ENCODE results near the gene STK32B. TPM values are rescaled to one million over a fixed set of nuclear protein-coding genes. Genes with fewer than 3 reads are reported as not detected.

STK32B gene
- polyA plus RNA-seq, 6 donors from 2014 or later: 0.27 to 4.7 (median 1.2) TPM; not detected in 2

DNA sequence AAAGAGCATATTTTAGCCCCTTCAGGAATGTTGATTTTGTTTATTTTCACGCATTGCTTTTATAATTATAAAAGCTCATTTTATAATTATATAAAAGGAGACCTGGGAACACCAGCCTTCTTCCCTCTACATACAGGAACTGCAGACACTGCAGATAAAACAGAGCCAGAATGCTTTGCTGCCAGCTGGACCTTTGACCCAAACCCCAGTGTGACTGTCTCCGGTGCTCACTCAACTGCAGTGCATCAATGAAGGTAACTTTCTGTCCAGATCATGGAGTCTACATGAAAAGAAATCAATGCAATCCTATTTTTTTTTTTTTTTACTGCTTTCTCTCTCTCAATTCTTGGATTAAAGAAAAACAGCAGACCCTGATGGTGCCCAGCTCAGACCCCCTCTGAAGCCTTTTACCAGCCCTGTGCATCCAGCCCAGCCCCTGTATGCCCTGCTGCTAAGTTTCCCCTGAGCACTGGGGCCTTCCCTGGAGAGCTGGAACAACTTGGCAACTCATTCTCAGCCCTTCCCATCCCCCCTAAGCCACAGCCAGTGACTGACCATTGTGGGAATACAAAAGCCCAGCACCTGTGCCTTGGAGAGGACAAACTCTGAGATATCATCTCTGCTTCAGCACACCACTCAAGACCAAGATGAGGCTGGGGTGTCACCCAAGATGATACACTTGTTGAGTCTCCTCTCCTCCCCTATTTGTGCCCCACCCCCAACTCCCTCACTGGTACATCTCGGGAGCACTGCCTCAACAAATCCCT, 475.0 kb downstream of the STK32B start:
- ATAC-seq (ENCODE audit: low read depth in 2 of 2) (no peak), DNase-seq (no peak)
- Mint-ChIP-seq H3K36me3 (no peaks in the 10 kb centered on the region), H3K27ac (no peak overlapping the region), H3K4me3 (no peak overlapping the region), H3K4me1 (no peaks in the 10 kb centered on the region), H3K27me3 (no peaks in the 10 kb centered on the region), H3K9me3 (peaks cover 0 to 10% (median under 1%) of the 10 kb centered on the region in 7 donors)

DNA sequence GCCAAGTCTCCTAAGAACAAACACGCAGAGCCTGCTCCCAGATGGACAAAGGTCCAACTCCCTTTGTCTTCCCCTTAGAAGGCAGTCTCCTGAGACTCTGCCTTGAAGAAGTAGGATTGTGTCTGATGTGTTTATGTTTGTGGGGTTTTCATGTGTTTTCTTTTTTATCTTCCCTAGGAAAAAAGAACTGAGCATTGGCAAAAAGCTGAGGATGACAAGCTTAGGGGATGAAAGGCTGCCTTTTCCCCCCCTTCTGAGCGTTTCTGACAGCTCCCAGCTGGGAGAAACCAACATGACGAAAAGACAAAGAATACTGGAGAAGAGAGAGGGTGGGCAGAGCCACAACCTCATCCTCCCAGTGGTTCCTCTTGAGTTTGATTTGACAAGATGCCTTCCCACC, 475.9 kb downstream of the STK32B start:
- no peak overlapping the region for H3K4me3 Mint-ChIP-seq
- no peak for ATAC-seq (ENCODE audit: low read depth in 2 of 2)
- no peak for DNase-seq
- H3K9me3 Mint-ChIP-seq: peaks cover 0 to 10% (median 0%) of the 10 kb centered on the region in 7 donors
- H3K27me3 Mint-ChIP-seq: no peaks in the 10 kb centered on the region
- H3K36me3 Mint-ChIP-seq: no peaks in the 10 kb centered on the region
- no peak overlapping the region for H3K27ac Mint-ChIP-seq
- H3K4me1 Mint-ChIP-seq: no peaks in the 10 kb centered on the region

DNA sequence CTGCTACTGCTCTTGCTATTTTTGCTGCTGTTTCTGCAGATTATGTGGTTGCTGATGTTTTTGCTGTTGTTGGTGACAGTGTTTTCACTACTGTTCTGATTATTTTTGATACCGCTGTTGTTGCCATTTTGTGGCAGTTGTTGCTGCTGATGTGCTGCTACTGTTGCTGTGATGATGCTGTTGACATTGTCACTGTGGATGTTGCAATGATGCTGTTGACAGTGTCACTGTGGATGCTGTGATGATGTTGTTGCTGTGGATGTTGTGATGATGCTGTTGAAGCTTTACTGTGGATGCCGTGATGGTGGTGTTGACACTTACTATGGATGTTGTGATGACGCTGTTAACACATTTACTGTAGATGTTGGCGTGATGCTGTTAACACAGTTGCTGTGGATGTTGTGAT, 476.8 kb downstream of the STK32B start:
- no peak overlapping the region for H3K27ac Mint-ChIP-seq
- no peak for DNase-seq
- H3K27me3 Mint-ChIP-seq: no peaks in the 10 kb centered on the region
- peaks cover 0 to 15% (median 0%) of the 10 kb centered on the region in 7 donors for H3K9me3 Mint-ChIP-seq
- H3K4me1 Mint-ChIP-seq: no peaks in the 10 kb centered on the region
- H3K4me3 Mint-ChIP-seq: no peak overlapping the region
- no peak for ATAC-seq (ENCODE audit: low read depth in 2 of 2)
- peaks cover 0 to 5% of the 10 kb centered on the region in 2 donors for H3K36me3 Mint-ChIP-seq

DNA sequence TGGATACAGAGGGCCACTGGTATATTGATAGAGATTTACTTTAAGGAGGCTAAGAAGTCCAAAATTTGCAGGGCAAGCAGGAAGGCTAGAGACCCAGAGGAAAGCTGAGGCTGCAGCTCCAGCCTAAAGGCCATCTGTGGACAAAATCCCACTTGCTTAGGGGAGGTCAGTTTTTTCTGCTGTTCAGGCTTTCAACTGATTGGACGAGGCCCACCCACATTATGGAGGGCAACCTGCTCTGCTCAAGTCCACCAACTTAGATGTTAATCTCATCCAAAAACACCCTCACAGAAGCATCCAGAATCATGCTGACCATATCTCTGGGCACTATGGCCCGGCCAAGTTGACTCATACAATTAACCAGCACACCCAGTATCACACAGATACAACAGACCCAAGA, 480.8 kb downstream of the STK32B start:
- H3K9me3 Mint-ChIP-seq: peaks cover 12 to 33% (median 16%) of the 10 kb centered on the region in 7 donors
- DNase-seq (no peak), ATAC-seq (ENCODE audit: low read depth in 2 of 2) (no peak)
- H3K4me3 Mint-ChIP-seq: no peak overlapping the region
- no peaks in the 10 kb centered on the region for H3K4me1 Mint-ChIP-seq
- no peaks in the 10 kb centered on the region for H3K27me3 Mint-ChIP-seq
- H3K36me3 Mint-ChIP-seq: peaks cover 0 to 17% of the 10 kb centered on the region in 2 donors
- H3K27ac Mint-ChIP-seq: no peak overlapping the region

DNA sequence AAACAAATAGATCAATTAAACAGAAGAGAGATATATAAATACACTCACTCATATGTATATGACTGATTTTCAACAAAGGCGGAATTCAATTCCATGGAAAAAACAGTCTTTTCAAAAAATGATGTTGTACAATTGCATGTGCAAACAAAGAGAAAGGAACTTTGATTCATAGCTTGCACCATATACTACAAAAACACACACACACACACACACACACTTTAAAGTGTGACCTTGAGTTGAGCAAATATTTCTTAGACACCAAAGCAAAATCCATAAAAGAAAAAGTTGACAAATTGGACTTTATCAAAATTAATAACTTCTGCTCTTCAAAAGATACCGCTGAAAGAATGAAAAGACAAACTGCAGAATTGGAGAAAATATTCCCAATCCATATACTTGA, 488.3 kb downstream of the STK32B start:
- H3K9me3 Mint-ChIP-seq: peaks cover 7 to 25% (median 9%) of the 10 kb centered on the region in 7 donors
- ATAC-seq (ENCODE audit: low read depth in 2 of 2) (no peak), DNase-seq (no peak)
- H3K4me3 Mint-ChIP-seq: no peak overlapping the region
- peaks cover 0 to 9% of the 10 kb centered on the region in 2 donors for H3K36me3 Mint-ChIP-seq
- H3K4me1 Mint-ChIP-seq: no peaks in the 10 kb centered on the region
- H3K27ac Mint-ChIP-seq: no peak overlapping the region
- peaks cover 0 to under 1% (median 0%) of the 10 kb centered on the region in 3 donors for H3K27me3 Mint-ChIP-seq

DNA sequence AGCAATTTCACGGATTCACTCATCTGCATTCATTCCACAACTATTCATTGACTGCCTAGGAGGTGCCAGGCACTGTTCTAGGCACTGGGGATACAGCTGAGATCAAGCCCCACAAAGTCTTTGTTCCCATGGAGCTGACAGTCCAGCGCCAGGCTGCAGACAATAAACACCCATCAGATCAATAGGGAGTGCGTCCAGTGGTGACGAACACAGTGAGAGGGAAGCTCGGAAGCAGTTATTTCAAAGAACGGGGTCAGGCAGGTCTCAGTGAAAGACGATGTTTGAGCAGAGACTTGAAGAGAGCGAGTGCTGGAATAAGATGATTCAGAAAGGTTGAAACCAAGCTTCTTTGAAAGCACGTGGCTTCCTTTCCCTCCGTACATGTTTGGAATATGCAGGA, 489.9 kb downstream of the STK32B start:
- Mint-ChIP-seq H3K36me3 (no peaks in the 10 kb centered on the region), H3K4me3 (no peak overlapping the region), H3K27ac (peak overlapping the region in 1 of 6 donors; percentile 19), H3K27me3 (peaks cover 0 to 7% (median 0%) of the 10 kb centered on the region in 3 donors), H3K4me1 (peaks cover 0 to 3% (median 0%) of the 10 kb centered on the region in 3 donors), H3K9me3 (peaks cover 0 to 14% (median 0%) of the 10 kb centered on the region in 7 donors)
- ATAC-seq (ENCODE audit: low read depth in 2 of 2) (no peak), DNase-seq (no peak)

DNA sequence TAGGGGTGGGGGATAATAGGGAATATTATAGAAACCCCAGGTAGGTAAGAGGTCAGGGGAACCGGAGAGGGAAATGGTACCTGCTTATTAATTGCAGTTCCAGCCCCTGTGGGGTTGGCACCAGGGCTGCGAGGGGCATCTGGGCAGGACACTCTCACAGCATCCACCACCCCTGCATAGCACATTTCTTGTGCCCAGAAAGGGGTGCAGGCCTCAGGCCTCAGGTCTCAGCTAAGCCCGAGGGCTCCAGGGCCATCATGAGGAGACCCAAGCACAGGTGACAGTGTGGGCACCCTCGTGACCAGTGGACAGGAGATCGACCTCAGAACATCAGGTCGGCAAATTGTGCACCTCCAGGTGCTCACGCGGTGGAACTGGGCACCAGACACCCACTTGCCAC, 492.4 kb downstream of the STK32B start:
- Mint-ChIP-seq H3K27me3 (peaks cover 0 to 7% (median 0%) of the 10 kb centered on the region in 3 donors), H3K4me3 (no peak overlapping the region), H3K27ac (no peak overlapping the region), H3K4me1 (peaks cover 0 to 3% (median 0%) of the 10 kb centered on the region in 3 donors), H3K9me3 (peaks cover 0 to 9% (median 0%) of the 10 kb centered on the region in 7 donors), H3K36me3 (no peaks in the 10 kb centered on the region)
- DNase-seq (no peak), ATAC-seq (ENCODE audit: low read depth in 2 of 2) (no peak)

DNA sequence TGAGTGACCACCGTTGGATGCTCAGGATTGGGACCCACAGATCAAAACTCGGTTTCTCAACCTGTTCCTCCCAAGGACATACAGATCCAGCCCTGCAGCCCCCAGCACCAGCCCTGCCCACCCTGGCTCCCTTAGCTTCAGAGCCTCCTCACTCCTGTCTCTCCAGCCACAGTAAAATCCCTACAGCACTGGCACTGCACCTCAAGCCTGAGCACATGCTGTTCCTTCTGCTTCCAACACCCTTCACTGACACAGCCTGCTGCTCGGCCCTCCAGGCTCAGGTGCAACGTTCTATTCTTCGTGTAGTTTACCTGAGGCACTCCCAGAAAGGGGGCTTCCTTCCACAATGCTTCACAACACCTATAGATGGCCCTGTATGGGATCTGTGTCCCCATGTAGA, 493.5 kb downstream of the STK32B start:
- Mint-ChIP-seq H3K27me3 (peaks cover 0 to 7% (median 2%) of the 10 kb centered on the region in 3 donors), H3K4me1 (peaks cover 0 to 3% (median 0%) of the 10 kb centered on the region in 3 donors), H3K4me3 (no peak overlapping the region), H3K36me3 (peaks cover 0 to 3% of the 10 kb centered on the region in 2 donors), H3K27ac (no peak overlapping the region), H3K9me3 (peaks cover 2 to 11% (median 4%) of the 10 kb centered on the region in 7 donors)
- no peak for DNase-seq
- no peak for ATAC-seq (ENCODE audit: low read depth in 2 of 2)

DNA sequence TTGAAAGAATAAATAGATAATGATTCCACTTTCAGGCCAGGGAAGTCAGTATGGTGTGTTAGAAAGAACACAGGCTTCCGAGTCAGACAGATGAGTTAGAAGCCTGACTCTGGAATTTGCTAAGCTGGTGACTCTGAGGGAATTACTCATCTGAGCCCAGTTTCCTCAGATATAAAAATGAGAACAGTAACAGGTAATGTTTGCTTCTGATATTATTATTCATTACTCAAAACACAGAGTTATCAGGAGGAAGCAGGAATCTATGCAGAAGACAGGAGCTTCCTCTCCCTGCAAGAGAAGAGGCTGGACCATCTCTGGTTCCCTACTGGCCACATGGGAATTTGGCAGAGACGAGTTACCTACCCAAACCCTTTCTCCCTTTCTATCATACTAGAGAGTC, 494.0 kb downstream of the STK32B start:
- Mint-ChIP-seq H3K4me1 (peaks cover 0 to 3% (median 0%) of the 10 kb centered on the region in 3 donors), H3K27me3 (peaks cover 0 to 7% (median 4%) of the 10 kb centered on the region in 3 donors), H3K27ac (no peak overlapping the region), H3K36me3 (peaks cover 0 to 8% of the 10 kb centered on the region in 2 donors), H3K4me3 (no peak overlapping the region), H3K9me3 (peaks cover 7 to 16% (median 9%) of the 10 kb centered on the region in 7 donors)
- ATAC-seq (ENCODE audit: low read depth in 2 of 2) (no peak), DNase-seq (no peak)

DNA sequence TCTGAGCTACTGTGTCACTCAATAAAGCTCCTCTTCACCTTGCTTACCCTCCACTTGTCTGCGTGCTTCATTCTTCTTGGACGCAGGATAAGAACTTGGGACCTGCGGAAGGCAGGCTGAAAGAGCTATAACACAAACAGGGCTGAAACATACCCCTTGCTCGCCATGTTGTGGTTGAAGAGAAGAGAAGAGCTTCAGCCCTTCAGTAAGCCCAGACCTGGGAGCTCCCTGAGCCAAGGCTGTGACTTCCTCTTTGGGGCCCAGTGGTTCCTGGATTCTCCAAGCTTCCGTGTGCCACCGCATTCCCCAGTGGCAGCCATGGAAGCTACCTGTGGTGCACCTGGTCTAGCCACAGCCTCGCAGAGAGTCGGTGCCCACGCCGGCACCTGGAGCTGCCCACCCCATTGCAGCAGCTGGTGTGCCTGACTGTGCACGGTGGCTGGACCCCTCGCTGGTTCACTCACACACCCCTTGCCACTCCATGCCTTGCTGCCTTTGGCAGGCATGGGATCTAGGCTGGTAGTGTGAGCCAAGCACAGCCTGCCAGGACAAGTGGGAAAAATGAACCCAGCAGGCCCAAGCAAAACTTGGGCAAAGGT, 496.5 kb downstream of the STK32B start:
- Mint-ChIP-seq H3K4me3 (no peak overlapping the region), H3K36me3 (peaks cover 0 to 22% of the 10 kb centered on the region in 2 donors), H3K9me3 (peaks cover 10 to 23% (median 15%) of the 10 kb centered on the region in 7 donors), H3K27me3 (peaks cover 0 to 13% (median 4%) of the 10 kb centered on the region in 3 donors), H3K27ac (no peak overlapping the region), H3K4me1 (peaks cover 0 to 3% (median 0%) of the 10 kb centered on the region in 3 donors)
- ATAC-seq (ENCODE audit: low read depth in 2 of 2) (no peak), DNase-seq (no peak)

Other genes with a start within 250 kb of the STK32B start
- gene MSX1, start 191.8 kb upstream of the STK32B start, polyA plus RNA-seq (ENCODE audit: low read depth in 6 of 6): not detected
- gene CYTL1, start 32.0 kb upstream of the STK32B start, polyA plus RNA-seq (ENCODE audit: low read depth in 6 of 6): not detected

All from naive B cell (primary cell).